Caco-2 (cell line): ENCODE data around the gene GPR52. TPM values are rescaled to one million over a fixed set of nuclear protein-coding genes. Genes with fewer than 3 reads are reported as not detected.

Source experiments
- BruUV-seq: library from RNA; stranded (reverse); fragments of 400-500 nt; replicated peaks from 2 replicates; lab custom pipeline; 2021; lab: Mats Ljungman, UMichigan
- CTCF ChIA-PET: fragments of 300-600 bp; sonication (Branson Sonifier 250); formaldehyde crosslinking; loops from one replicate; lab custom pipeline; 2022; ENCODE audit warnings: antibody characterized with exemption; lab: Charles Lee
- POLR2A ChIA-PET: fragments of 300-600 bp; sonication (Branson Sonifier 250); formaldehyde crosslinking; loops from one replicate; lab custom pipeline; 2022; ENCODE audit warnings: antibody characterized with exemption; lab: Charles Lee
- DNase-seq, 2 experiments: peaks; one replicate each; pipeline versions ENCODE4 v3.0.0 to v3.0.0-alpha.2; 2020 to 2022
- H3K27me3 ChIP-seq: replicated peaks from 2 replicates; pipeline ENCODE4 v1.6.0; 2011; ENCODE audit warnings: low read length; ENCODE audit not compliant: control insufficient read depth, insufficient read depth
- H3K36me3 ChIP-seq: 2 replicates; pipeline ENCODE4 v1.5.1; 2011; ENCODE audit warnings: low read length; ENCODE audit not compliant: control insufficient read depth, insufficient read depth
- H3K4me1 ChIP-seq: fragments of 250-450 bp; sonication (Bioruptor Pico); 2 replicates; pipeline ENCODE4 v1.5.1; 2020; ENCODE audit warnings: mild to moderate bottlenecking
- H3K4me3 ChIP-seq: 2 replicates; pipeline ENCODE4 v1.5.1; 2011; ENCODE audit warnings: low read depth, mild to moderate bottlenecking, control low read depth, low read length
- H3K9me3 ChIP-seq: fragments of 250-450 bp; sonication (Bioruptor Pico); 2 replicates; pipeline ENCODE4 v1.5.1; 2020; ENCODE audit warnings: mild to moderate bottlenecking, moderate library complexity
- H3K27ac Mint-ChIP-seq: one replicate; pipeline ENCODE4 v1.8.0; 2022; ENCODE audit warnings: mixed read lengths; ENCODE audit not compliant: unreplicated experiment
- H3K27me3 Mint-ChIP-seq: one replicate; pipeline ENCODE4 v1.8.0; 2022; ENCODE audit warnings: mixed read lengths; ENCODE audit not compliant: insufficient read depth, unreplicated experiment
- H3K36me3 Mint-ChIP-seq: one replicate; pipeline ENCODE4 v1.8.0; 2022; ENCODE audit warnings: mild to moderate bottlenecking, mixed read lengths; ENCODE audit not compliant: insufficient read depth, unreplicated experiment
- H3K4me1 Mint-ChIP-seq: one replicate; pipeline ENCODE4 v1.8.0; 2022; ENCODE audit warnings: low read depth, mixed read lengths; ENCODE audit not compliant: unreplicated experiment
- H3K4me3 Mint-ChIP-seq: one replicate; pipeline ENCODE4 v1.8.0; 2022; ENCODE audit warnings: mild to moderate bottlenecking, moderate library complexity, mixed read lengths; ENCODE audit not compliant: unreplicated experiment
- H3K9me3 Mint-ChIP-seq: one replicate; pipeline ENCODE4 v1.8.0; 2022; ENCODE audit warnings: mixed read lengths; ENCODE audit not compliant: unreplicated experiment
- intact Hi-C: fragments of 100-400 bp; cut with micrococcal nuclease; formaldehyde crosslinking; loops from one replicate; pipeline ENCODE4 v1.10.0; 2022; ENCODE audit not compliant: unreplicated experiment
- total RNA-seq: library from RNA; stranded (reverse); gene quantifications from 2 replicates; pipeline ENCODE4 v1.2.3, GENCODE V29; 2022
- TF ChIP-seq, protein P1 (sequence below), 2 experiments: fragments of 200-600 bp in 1 of 2; IDR thresholded peaks; 1 replicate in 1 of 2; 2 replicates in 1 of 2; pipeline versions ENCODE4 v1.5.1 to v1.8.0; 2011 to 2022; ENCODE audit warnings: antibody characterized with exemption in 1 of 2, control low read depth in 1 of 2, inconsistent platforms in 1 of 2, low read depth in 1 of 2, low read length in 1 of 2, mild to moderate bottlenecking in 1 of 2, moderate library complexity in 1 of 2; ENCODE audit not compliant: insufficient read depth in 1 of 2, severe bottlenecking in 1 of 2, unreplicated experiment in 1 of 2

Gene GPR52
- total RNA-seq, 1 experiment from 2014 or later: 0.75 TPM

DNA sequence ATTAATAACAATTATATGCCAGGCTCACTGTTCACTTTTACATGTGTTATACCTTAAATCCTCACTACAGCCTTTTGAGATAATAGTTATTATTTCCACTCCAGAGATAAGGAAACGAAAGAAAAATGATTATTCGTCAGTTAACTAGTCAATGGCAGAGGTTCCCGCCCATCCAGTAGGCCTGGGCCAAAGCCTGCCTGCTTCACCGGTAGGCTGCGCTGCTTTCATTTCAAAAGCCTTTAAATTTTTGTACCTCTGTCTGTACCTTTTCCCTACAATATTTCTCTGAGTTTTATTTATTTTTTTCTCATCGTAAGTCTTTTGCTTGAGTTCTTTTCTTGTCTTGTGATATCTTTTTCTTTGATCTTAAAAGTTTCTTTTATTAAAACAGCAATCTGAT, 3.6 kb downstream of the GPR52 start:
- ChIA-PET POLR2A (no interaction called here), CTCF (no interaction called here)
- H3K9me3 Mint-ChIP-seq: no peaks in the 10 kb centered on the region
- no peak overlapping the region for H3K4me3 ChIP-seq
- no peaks in the 10 kb centered on the region for H3K4me1 Mint-ChIP-seq
- H3K27ac Mint-ChIP-seq: no peak overlapping the region
- intact Hi-C loops: no loop called here
- H3K4me3 Mint-ChIP-seq: no peak overlapping the region
- no peak for DNase-seq
- TF ChIP-seq, protein P1, sequence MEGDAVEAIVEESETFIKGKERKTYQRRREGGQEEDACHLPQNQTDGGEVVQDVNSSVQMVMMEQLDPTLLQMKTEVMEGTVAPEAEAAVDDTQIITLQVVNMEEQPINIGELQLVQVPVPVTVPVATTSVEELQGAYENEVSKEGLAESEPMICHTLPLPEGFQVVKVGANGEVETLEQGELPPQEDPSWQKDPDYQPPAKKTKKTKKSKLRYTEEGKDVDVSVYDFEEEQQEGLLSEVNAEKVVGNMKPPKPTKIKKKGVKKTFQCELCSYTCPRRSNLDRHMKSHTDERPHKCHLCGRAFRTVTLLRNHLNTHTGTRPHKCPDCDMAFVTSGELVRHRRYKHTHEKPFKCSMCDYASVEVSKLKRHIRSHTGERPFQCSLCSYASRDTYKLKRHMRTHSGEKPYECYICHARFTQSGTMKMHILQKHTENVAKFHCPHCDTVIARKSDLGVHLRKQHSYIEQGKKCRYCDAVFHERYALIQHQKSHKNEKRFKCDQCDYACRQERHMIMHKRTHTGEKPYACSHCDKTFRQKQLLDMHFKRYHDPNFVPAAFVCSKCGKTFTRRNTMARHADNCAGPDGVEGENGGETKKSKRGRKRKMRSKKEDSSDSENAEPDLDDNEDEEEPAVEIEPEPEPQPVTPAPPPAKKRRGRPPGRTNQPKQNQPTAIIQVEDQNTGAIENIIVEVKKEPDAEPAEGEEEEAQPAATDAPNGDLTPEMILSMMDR (IDR thresholded peaks at IDR 0.05; ENCODE audit: insufficient read depth in 1 of 2, low read depth in 1 of 2, low read length in 1 of 2, severe bottlenecking in 1 of 2, unreplicated experiment in 1 of 2): no peak
- no peaks in the 10 kb centered on the region for H3K27me3 Mint-ChIP-seq
- no TSS peak for BruUV-seq
- H3K9me3 ChIP-seq: no peaks in the 10 kb centered on the region
- H3K27me3 ChIP-seq: no peaks in the 10 kb centered on the region
- H3K4me1 ChIP-seq: no peaks in the 10 kb centered on the region
- no peaks in the 10 kb centered on the region for H3K36me3 ChIP-seq
- no peaks in the 10 kb centered on the region for H3K36me3 Mint-ChIP-seq

DNA sequence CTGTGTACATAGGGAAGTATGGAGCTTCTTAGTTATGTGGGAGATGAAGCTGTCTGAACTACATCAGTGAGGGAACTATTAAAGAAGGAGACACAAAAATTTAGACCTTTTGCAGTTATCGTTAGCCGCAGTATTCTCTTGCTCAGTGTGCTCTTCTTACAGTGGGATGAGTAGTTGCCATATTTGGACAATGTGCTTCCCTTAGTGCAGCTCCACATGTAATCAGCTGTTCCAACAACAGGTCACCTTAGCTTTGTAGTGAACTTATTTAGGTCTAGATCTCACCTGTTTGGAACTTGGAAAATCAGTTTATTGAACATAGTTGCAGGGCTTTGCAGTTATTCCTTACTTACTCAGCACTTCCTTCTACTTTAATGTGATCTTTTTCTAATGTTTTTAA, 18.1 kb downstream of the GPR52 start:
- Histone ChIP-seq H3K36me3 (no peaks in the 10 kb centered on the region), H3K4me3 (no peak overlapping the region), H3K9me3 (no peaks in the 10 kb centered on the region), H3K4me1 (no peaks in the 10 kb centered on the region), H3K27me3 (no peaks in the 10 kb centered on the region)
- no peaks in the 10 kb centered on the region for H3K36me3 Mint-ChIP-seq
- no peaks in the 10 kb centered on the region for H3K9me3 Mint-ChIP-seq
- H3K4me1 Mint-ChIP-seq: no peaks in the 10 kb centered on the region
- H3K27me3 Mint-ChIP-seq: no peaks in the 10 kb centered on the region
- DNase-seq: no peak
- H3K27ac Mint-ChIP-seq: no peak overlapping the region
- intact Hi-C loops: loop anchor here (2.0 kb wide), 1 partner anchor 203 kb away; no protein-coding TSS in a partner anchor
- BruUV-seq: no TSS peak
- TF ChIP-seq, protein P1 (IDR thresholded peaks at IDR 0.05; ENCODE audit: insufficient read depth in 1 of 2, low read depth in 1 of 2, low read length in 1 of 2, severe bottlenecking in 1 of 2, unreplicated experiment in 1 of 2): no peak
- no peak overlapping the region for H3K4me3 Mint-ChIP-seq
- CTCF ChIA-PET: no interaction called here
- POLR2A ChIA-PET: no interaction called here

DNA sequence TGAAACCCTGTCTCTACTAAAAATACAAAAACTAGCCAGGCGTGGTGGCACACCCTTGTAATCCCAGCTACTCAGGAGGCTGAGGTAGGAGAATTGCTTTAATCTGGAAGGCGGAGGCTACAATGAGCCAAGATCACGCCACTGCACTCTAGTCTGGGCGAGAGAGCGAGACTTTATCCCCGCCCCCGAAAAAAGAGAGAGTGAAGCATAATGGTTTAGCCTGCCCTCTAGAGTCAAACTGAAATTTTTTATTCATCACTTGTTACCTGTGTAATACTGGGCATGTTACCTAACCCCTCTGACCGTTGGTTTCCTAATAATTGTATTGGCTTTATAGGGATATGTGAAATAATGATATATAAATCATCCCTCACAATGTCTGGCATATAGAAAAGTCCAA, 18.8 kb downstream of the GPR52 start:
- intact Hi-C loops: loop anchor here (2.0 kb wide), 1 partner anchor 204 kb away; no protein-coding TSS in a partner anchor

More for the DNA sequence above, 18.8 kb downstream of the GPR52 start:
- H3K36me3 ChIP-seq: no peaks in the 10 kb centered on the region
- H3K9me3 Mint-ChIP-seq: no peaks in the 10 kb centered on the region
- H3K4me1 Mint-ChIP-seq: no peaks in the 10 kb centered on the region
- no TSS peak for BruUV-seq
- ChIA-PET CTCF (no interaction called here), POLR2A (no interaction called here)
- H3K27ac Mint-ChIP-seq: no peak overlapping the region
- no peaks in the 10 kb centered on the region for H3K4me1 ChIP-seq
- DNase-seq: no peak
- no peak overlapping the region for H3K4me3 ChIP-seq
- H3K36me3 Mint-ChIP-seq: no peaks in the 10 kb centered on the region
- H3K27me3 Mint-ChIP-seq: no peaks in the 10 kb centered on the region
- TF ChIP-seq, protein P1 (IDR thresholded peaks at IDR 0.05; ENCODE audit: insufficient read depth in 1 of 2, low read depth in 1 of 2, low read length in 1 of 2, severe bottlenecking in 1 of 2, unreplicated experiment in 1 of 2): no peak
- no peak overlapping the region for H3K4me3 Mint-ChIP-seq
- no peaks in the 10 kb centered on the region for H3K9me3 ChIP-seq
- no peaks in the 10 kb centered on the region for H3K27me3 ChIP-seq
